HL-60 (cell line): ENCODE measurements around the gene ATRNL1.

ENCODE experiments used
- POLR2AphosphoS5 ChIP-seq: IDR thresholded peaks from 2 replicates; pipeline ENCODE4 v1.6.1; 2012; ENCODE audit warnings: low read depth
- TF ChIP-seq, protein P1 (sequence below): IDR thresholded peaks from one replicate; pipeline ENCODE4 v1.5.1; 2011; ENCODE audit warnings: low read length, control low read depth, inconsistent platforms; ENCODE audit not compliant: insufficient read depth

DNA sequence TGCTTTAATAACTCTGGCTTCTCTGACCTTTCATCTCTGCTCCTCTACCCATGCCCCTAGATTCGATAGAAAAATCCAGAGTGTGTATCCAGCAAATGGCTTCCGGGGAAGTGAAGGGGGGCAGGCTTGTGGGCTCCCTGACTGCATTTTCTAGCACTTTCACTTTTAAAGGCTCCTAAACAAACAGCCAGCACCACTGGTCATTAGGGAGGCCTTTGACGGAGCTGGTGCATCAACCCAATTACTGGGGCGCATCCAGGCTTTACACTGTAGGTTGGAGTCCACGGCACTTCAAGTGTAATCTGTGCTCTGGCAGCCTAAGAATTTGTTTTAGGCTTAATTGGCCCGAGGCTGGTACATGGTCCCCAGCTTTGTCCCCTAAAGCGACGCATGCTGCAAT lies 887.9 kb downstream of the ATRNL1 start:
- TF ChIP-seq, protein P1, sequence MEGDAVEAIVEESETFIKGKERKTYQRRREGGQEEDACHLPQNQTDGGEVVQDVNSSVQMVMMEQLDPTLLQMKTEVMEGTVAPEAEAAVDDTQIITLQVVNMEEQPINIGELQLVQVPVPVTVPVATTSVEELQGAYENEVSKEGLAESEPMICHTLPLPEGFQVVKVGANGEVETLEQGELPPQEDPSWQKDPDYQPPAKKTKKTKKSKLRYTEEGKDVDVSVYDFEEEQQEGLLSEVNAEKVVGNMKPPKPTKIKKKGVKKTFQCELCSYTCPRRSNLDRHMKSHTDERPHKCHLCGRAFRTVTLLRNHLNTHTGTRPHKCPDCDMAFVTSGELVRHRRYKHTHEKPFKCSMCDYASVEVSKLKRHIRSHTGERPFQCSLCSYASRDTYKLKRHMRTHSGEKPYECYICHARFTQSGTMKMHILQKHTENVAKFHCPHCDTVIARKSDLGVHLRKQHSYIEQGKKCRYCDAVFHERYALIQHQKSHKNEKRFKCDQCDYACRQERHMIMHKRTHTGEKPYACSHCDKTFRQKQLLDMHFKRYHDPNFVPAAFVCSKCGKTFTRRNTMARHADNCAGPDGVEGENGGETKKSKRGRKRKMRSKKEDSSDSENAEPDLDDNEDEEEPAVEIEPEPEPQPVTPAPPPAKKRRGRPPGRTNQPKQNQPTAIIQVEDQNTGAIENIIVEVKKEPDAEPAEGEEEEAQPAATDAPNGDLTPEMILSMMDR, result no peak
- no peak for TF ChIP-seq POLR2AphosphoS5
